Ishikawa (cell line): ENCODE data around the gene COX19.

ENCODE experiments used
- CEBPB ChIP-seq: IDR thresholded peaks from 2 replicates; pipeline ENCODE4 v1.6.1; 2012
- CREB1 ChIP-seq: IDR thresholded peaks from 2 replicates; pipeline ENCODE4 v1.6.1; 2012; ENCODE audit warnings: low read depth
- EGR1 ChIP-seq: IDR thresholded peaks from 2 replicates; pipeline ENCODE4 v1.6.1; 2012
- EP300 ChIP-seq: IDR thresholded peaks from 2 replicates; pipeline ENCODE4 v1.6.1; 2012; ENCODE audit warnings: borderline replicate concordance
- FOXM1 ChIP-seq: IDR thresholded peaks from 2 replicates; pipeline ENCODE4 v1.6.1; 2012; ENCODE audit warnings: low read depth, borderline replicate concordance
- MAX ChIP-seq: IDR thresholded peaks from 2 replicates; pipeline ENCODE4 v1.6.1; 2012
- NFIC ChIP-seq: IDR thresholded peaks from 2 replicates; pipeline ENCODE4 v1.6.1; 2012
- RAD21 ChIP-seq: IDR thresholded peaks from 2 replicates; pipeline ENCODE4 v1.6.1; 2012; ENCODE audit warnings: low read depth
- REST ChIP-seq: IDR thresholded peaks from 2 replicates; pipeline ENCODE4 v1.6.1; 2012; ENCODE audit warnings: low read depth, mild to moderate bottlenecking
- TAF1 ChIP-seq: IDR thresholded peaks from 2 replicates; pipeline ENCODE4 v1.6.1; 2012; ENCODE audit warnings: low read depth, mild to moderate bottlenecking
- TCF12 ChIP-seq: IDR thresholded peaks from 2 replicates; pipeline ENCODE4 v1.6.1; 2012; ENCODE audit warnings: low read depth
- TEAD4 ChIP-seq: IDR thresholded peaks from 2 replicates; pipeline ENCODE4 v1.6.1; 2012
- USF1 ChIP-seq: IDR thresholded peaks from 2 replicates; pipeline ENCODE4 v1.6.1; 2012
- YY1 ChIP-seq: IDR thresholded peaks from 2 replicates; pipeline ENCODE4 v1.6.1; 2012; ENCODE audit warnings: low read depth
- ZBTB7A ChIP-seq: IDR thresholded peaks from 2 replicates; pipeline ENCODE4 v1.6.1; 2012; ENCODE audit warnings: low read depth

The COX19 gene

GRCh38 chr7:997404-998395, 22.4 kb upstream of the COX19 start:
- TF ChIP-seq ZBTB7A (0 out of 2 replicates have a peak, but pooled peaks have one; percentile 33), EGR1 (no peak)

GRCh38 chr7:996079-996872, 20.9 kb upstream of the COX19 start:
- TF ChIP-seq YY1 = no peak
- no peak for TF ChIP-seq TEAD4
- no peak for TF ChIP-seq USF1
- no peak for TF ChIP-seq REST
- no peak for TF ChIP-seq EP300

GRCh38 chr7:995571-995970, 20.2 kb upstream of the COX19 start:
- TF ChIP-seq CEBPB (no peak), EGR1 (no peak), EP300 (no peak), RAD21 (no peak), MAX (no peak), TEAD4 (no peak), TCF12 (no peak), NFIC (no peak), FOXM1 (no peak), USF1 (no peak), ZBTB7A (no peak), REST (no peak), CREB1 (no peak), YY1 (no peak), TAF1 (no peak)

GRCh38 chr7:994592-995308, 19.4 kb upstream of the COX19 start:
- TF ChIP-seq YY1 = no peak
- no peak for TF ChIP-seq CREB1
- TF ChIP-seq CEBPB = no peak
- TF ChIP-seq ZBTB7A = no peak
- TF ChIP-seq TEAD4 = no peak
- no peak for TF ChIP-seq TAF1
- TF ChIP-seq MAX = no peak
- TF ChIP-seq FOXM1 = no peak
- no peak for TF ChIP-seq USF1
- TF ChIP-seq EGR1 = no peak
- no peak for TF ChIP-seq TCF12
- TF ChIP-seq EP300 = no peak
- no peak for TF ChIP-seq NFIC
